Esophagus mucosa (tissue), 1 donor: ENCODE results near the gene MYO15B. TPM values are rescaled to one million over a fixed set of nuclear protein-coding genes. Genes with fewer than 3 reads are reported as not detected.
A peak's percentile ranks its signal among the peaks of the same experiment; 100 is the strongest.

ENCODE experiments used
- ATAC-seq: fragments of 200-7000 bp; cut with Tn5 transposase; one replicate; pipeline ENCODE4 v1.9.1; 2020
- total RNA-seq: library from RNA; stranded (reverse); gene quantifications from one replicate; pipeline ENCODE4 v1.2.4, GENCODE V29; 2023
- donor health status: DM: yes; HTN: yes; CAD: no.

MYO15B gene
- 15.6 TPM for total RNA-seq

GRCh38 chr17:75587675-75588595 lies at the start of gene MYO15B:
Gene MYO15B (plus strand): TSS chr17:75587800. CDS start chr17:75588058, 258 bp downstream.
- ATAC-seq: peak; percentile 27

GRCh38 chr17:75539967-75540729 lies 47.5 kb upstream of the MYO15B start:
- peak; percentile 41 for ATAC-seq

- ATAC-seq: peak; percentile 10
Observed at GRCh38 chr17:75540923-75541503, 46.6 kb upstream of the MYO15B start.

GRCh38 chr17:75542229-75542628 lies 45.4 kb upstream of the MYO15B start:
- no peak for ATAC-seq

- no peak for ATAC-seq
Observed at GRCh38 chr17:75542728-75543336, 44.8 kb upstream of the MYO15B start.

- no peak for ATAC-seq
Observed at GRCh38 chr17:75544250-75544649, 43.4 kb upstream of the MYO15B start.

- no peak for ATAC-seq
Observed at GRCh38 chr17:75546181-75546580, 41.4 kb upstream of the MYO15B start.

- ATAC-seq: peak; percentile 18
Observed at GRCh38 chr17:75547091-75547490, 40.5 kb upstream of the MYO15B start.

GRCh38 chr17:75548813-75549212 lies 38.8 kb upstream of the MYO15B start:
- peak; percentile 3 for ATAC-seq

GRCh38 chr17:75549246-75550138 lies 38.1 kb upstream of the MYO15B start:
- peak; percentile 89 for ATAC-seq

GRCh38 chr17:75550139-75550465 lies 37.5 kb upstream of the MYO15B start:
- peak; percentile 31 for ATAC-seq

- ATAC-seq: no peak
Observed at GRCh38 chr17:75551266-75551665, 36.3 kb upstream of the MYO15B start.

- no peak for ATAC-seq
Observed at GRCh38 chr17:75552425-75553294, 34.9 kb upstream of the MYO15B start.

- no peak for ATAC-seq
Observed at GRCh38 chr17:75553295-75554110, 34.1 kb upstream of the MYO15B start.

GRCh38 chr17:75555679-75556153 lies 31.9 kb upstream of the MYO15B start:
- ATAC-seq: no peak

GRCh38 chr17:75557075-75557851 lies 30.3 kb upstream of the MYO15B start:
- peak; percentile 19 for ATAC-seq

GRCh38 chr17:75557852-75558665 lies 29.5 kb upstream of the MYO15B start:
- no peak for ATAC-seq
